ENCODE results near the gene HSPG2.
"Not testable (repeated sequence)": the region's sequence is repeated elsewhere in the genome, so short reads cannot be mapped to it uniquely, and the experiment has no call there.

HSPG2 gene

GRCh38 chr1:21912038-21912758 is 24.9 kb downstream of the HSPG2 start:
- peaks cover 0 to 4% (median 0%) of the 10 kb centered on the region in 3 donors for H3K36me3 ChIP-seq
- H3K4me3 ChIP-seq, result no peak overlapping the region
- H3K27ac ChIP-seq, result peak overlapping the region; percentile 96 to 97
- no peaks in the 10 kb centered on the region for H3K9me3 ChIP-seq
- DNase-seq, result no peak
- TF ChIP-seq CTCF (IDR thresholded peaks at IDR 0.05), result no peak
- H3K4me1 ChIP-seq, result peaks cover 11 to 100% (median 94%) of the 10 kb centered on the region in 4 donors
- intact Hi-C loops (cut with DNase I; ENCODE audit: low total_unique reads), result no loop called here
- no peaks in the 10 kb centered on the region for H3K27me3 ChIP-seq

GRCh38 chr1:21911205-21912001 is 25.7 kb downstream of the HSPG2 start:
- Histone ChIP-seq H3K27ac (peak overlapping the region; percentile 96 to 97), H3K4me3 (no peak overlapping the region)
- DNase-seq, result peak; percentile 51 to 87

GRCh38 chr1:21910558-21911204 is 26.4 kb downstream of the HSPG2 start:
- Histone ChIP-seq H3K27me3 (no peaks in the 10 kb centered on the region), H3K27ac (peak overlapping the region; percentile 96 to 97), H3K36me3 (no peaks in the 10 kb centered on the region), H3K4me3 (no peak overlapping the region), H3K4me1 (peaks cover 25 to 100% (median 98%) of the 10 kb centered on the region in 4 donors), H3K9me3 (no peaks in the 10 kb centered on the region)
- no peak for DNase-seq
- TF ChIP-seq CTCF (IDR thresholded peaks at IDR 0.05), result no peak
- intact Hi-C loops (cut with DNase I; ENCODE audit: low total_unique reads), result no loop called here

More at GRCh38 chr1:21911205-21912001, 25.7 kb downstream of the HSPG2 start:
- peaks cover 19 to 100% (median 96%) of the 10 kb centered on the region in 4 donors for H3K4me1 ChIP-seq
- TF ChIP-seq CTCF (IDR thresholded peaks at IDR 0.05), result no peak
- intact Hi-C loops (cut with DNase I; ENCODE audit: low total_unique reads), result no loop called here
- no peaks in the 10 kb centered on the region for H3K9me3 ChIP-seq
- H3K27me3 ChIP-seq, result no peaks in the 10 kb centered on the region
- no peaks in the 10 kb centered on the region for H3K36me3 ChIP-seq

GRCh38 chr1:21909787-21910503 is 27.2 kb downstream of the HSPG2 start:
- TF ChIP-seq CTCF (IDR thresholded peaks at IDR 0.05), result no peak
- intact Hi-C loops (cut with DNase I; ENCODE audit: low total_unique reads), result no loop called here
- Histone ChIP-seq H3K9me3 (no peaks in the 10 kb centered on the region), H3K4me3 (no peak overlapping the region), H3K27ac (peak overlapping the region; percentile 96 to 97), H3K4me1 (peaks cover 25 to 100% (median 98%) of the 10 kb centered on the region in 4 donors), H3K27me3 (no peaks in the 10 kb centered on the region), H3K36me3 (no peaks in the 10 kb centered on the region)
- peak; percentile 80 to 94 for DNase-seq

- Histone ChIP-seq H3K9me3 (no peaks in the 10 kb centered on the region), H3K27me3 (no peaks in the 10 kb centered on the region), H3K4me3 (no peak overlapping the region), H3K27ac (peak overlapping the region; percentile 96 to 97), H3K36me3 (no peaks in the 10 kb centered on the region), H3K4me1 (peaks cover 25 to 100% (median 97%) of the 10 kb centered on the region in 4 donors)
- intact Hi-C loops (cut with DNase I; ENCODE audit: low total_unique reads), result no loop called here
- peak in 1 of 2 donors; percentile 79 for DNase-seq
- no peak for TF ChIP-seq CTCF (IDR thresholded peaks at IDR 0.05)
Observed at GRCh38 chr1:21909286-21909759, 27.8 kb downstream of the HSPG2 start.

- H3K36me3 ChIP-seq; H3K4me3 ChIP-seq; H3K27me3 ChIP-seq; DNase-seq; H3K9me3 ChIP-seq; intact Hi-C loops (cut with DNase I; ENCODE audit: low total_unique reads): not testable (repeated sequence)
- H3K27ac ChIP-seq, result peak overlapping the region; percentile 96 to 97
- H3K4me1 ChIP-seq, result peaks cover 23 to 100% (median 97%) of the 10 kb centered on the region in 4 donors
Observed at GRCh38 chr1:21907737-21908534, 29.2 kb downstream of the HSPG2 start.

Measured in tibial artery (tissue), 4 donors.